K562 treated with DMSO at 1 percent for 48 hours (cell line): ENCODE measurements around the gene LRRC34. TPM values are rescaled to one million over a fixed set of nuclear protein-coding genes. Genes with fewer than 3 reads are reported as not detected.

ENCODE experiments used
- total RNA-seq: library from RNA; unstranded; fragments of 300-600 nt; gene quantifications from 2 replicates; pipeline ENCODE4 v1.2.3, GENCODE V29; 2022; ENCODE audit warnings: low replicate concordance; ENCODE audit errors: extremely low read depth

Gene LRRC34, protein sequence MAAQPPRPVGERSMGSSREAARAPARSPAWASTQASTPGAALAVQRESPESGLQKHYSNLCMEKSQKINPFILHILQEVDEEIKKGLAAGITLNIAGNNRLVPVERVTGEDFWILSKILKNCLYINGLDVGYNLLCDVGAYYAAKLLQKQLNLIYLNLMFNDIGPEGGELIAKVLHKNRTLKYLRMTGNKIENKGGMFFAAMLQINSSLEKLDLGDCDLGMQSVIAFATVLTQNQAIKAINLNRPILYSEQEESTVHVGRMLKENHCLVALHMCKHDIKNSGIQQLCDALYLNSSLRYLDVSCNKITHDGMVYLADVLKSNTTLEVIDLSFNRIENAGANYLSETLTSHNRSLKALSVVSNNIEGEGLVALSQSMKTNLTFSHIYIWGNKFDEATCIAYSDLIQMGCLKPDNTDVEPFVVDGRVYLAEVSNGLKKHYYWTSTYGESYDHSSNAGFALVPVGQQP
- not detected in 2 replicates for total RNA-seq

DNA sequence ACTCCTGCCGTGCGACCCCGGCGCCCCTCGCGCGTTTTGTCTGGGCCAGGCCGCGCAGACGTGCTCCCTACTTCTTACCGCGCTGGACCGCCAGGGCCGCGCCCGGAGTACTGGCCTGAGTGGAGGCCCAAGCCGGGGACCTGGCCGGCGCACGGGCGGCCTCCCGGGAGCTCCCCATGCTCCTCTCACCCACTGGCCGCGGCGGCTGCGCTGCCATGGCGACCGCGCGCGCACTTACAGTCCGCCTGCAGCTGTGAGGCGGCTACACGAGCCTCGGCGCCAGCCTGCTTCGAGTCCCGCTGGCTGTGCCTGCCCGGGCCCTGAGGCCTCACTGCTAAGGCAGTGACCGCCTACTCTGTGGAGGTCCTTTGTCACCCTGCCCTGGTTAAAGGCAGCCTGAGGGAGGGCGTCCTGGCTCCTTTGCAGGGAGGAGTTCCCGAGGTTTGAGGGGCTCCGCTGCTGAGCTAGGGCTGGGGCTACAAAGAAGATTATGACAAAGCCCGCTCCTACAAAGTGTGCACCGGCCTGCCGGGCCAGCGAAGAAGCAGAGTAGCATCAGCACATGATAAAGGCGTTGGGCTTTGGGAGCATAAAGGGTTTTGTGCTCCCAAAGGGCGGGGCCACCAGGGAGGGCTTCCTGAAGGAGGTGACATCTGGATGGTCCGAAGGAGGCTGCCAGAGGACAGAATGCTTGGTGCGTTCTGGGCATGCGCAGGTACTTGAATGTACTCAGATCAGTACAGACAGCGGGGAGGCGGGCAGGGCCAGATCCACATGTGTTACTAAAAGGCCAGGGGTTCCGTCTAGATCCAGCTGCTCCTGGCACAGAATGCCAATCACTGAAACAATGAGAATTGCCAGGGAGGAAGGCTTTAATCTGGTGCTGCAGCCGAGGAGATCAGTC, at the start of gene LRRC34, which contains the start of gene LRRIQ4:
Gene LRRC34, minus strand, starts transcription at position 573 of the 904 bp plus-strand sequence. Its CDS starts 356 bp downstream, at position 217.
Gene LRRIQ4, plus strand, starts transcription at position 539 of the 904 bp plus-strand sequence. CDS start 9,052 bp downstream, outside the sequence.

DNA sequence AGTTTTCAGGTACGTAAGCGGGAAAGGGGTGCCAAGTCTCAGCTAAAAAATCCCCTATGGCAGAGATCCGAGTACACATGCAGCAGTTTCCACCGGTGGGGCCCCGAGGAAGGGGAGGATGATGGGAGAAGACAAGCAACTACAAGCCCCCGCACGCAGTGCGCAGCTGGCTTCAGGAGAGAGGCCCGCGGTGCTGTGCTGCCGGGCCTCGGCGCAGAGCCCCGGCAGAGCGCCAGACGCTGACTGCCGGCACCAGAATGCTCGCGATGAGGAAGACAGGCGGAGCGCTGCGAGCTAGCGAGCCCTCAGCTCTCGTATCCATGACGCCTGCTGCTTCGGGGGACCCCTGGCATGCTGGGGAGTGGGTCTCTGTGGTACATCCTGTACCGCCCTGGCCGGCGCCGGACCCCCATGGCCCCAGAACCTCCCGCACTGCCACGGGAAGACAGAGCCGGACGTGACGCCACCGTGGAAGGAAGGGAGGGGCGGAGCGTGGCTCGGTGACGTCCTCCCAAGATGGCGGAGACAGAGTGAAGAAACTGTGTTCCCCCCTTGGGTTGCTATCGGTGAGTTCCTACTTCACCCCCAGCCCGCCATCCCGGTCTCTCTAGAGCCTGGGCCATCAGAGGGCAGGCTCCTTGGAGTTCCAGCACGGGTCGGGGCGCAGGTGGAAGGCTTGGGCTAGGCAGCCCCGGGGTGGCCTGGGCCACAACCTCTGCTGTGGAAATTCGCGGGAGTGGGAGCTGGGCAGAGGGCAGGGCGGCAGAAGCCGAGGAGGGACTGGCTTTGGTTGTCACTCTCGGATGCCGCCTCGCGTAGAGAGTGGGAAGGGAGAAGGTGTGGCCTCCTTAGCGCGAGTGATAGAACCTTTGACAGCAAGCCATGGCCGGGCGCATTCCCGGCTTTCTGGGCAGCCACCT, 39.5 kb downstream of the LRRC34 start, which contains the start of gene MYNN:
Gene MYNN, plus strand, starts transcription at position 500 of the 920 bp plus-strand sequence. CDS start 900 bp downstream, outside the sequence.

DNA sequence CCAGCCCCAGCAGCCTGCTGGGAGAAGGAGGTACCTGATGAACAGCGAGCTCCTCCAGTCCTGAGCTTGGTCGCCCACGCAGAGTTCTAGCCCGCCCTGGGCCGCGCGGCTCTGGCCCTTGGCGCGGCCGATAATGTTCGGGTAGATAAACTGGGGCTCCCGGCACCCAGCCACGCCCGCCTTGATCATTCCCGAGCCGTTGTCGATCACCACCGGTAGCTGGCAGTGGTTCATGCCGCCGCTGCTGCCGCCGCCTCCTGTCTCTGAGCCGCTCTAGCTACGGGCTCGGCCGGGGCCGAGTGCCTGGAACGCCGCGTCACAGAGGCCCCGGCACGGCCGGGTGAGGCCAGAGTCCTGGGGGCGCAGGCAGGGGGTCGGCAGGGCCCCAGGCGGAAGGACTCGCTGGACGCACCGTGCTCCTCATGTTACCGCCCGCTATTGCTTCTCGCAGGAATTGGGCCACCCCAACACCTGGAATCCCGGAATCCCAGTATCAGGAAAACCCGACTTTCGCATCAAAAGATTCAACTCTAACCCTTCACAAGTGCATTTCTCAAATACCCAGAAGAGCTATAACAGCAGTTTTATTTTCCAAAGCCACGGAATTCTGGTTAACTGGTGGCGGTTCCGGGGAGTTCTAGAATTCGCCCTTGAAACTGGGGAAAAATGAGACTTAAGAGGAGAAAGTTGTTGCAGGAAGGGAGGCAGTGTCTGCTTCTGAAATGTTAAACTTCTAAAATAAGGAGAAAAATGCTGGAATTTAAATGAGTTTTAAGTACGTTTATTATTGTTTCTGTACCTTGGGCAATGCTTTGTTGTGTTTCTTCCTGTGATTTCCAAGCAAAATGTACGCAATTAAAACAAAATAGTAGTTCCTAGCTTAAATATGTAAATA, 43.2 kb downstream of the LRRC34 start, which contains the start of gene ACTRT3:
Gene ACTRT3, minus strand, starts transcription at position 275 of the 895 bp plus-strand sequence. Its CDS starts 41 bp downstream, at position 234.

DNA sequence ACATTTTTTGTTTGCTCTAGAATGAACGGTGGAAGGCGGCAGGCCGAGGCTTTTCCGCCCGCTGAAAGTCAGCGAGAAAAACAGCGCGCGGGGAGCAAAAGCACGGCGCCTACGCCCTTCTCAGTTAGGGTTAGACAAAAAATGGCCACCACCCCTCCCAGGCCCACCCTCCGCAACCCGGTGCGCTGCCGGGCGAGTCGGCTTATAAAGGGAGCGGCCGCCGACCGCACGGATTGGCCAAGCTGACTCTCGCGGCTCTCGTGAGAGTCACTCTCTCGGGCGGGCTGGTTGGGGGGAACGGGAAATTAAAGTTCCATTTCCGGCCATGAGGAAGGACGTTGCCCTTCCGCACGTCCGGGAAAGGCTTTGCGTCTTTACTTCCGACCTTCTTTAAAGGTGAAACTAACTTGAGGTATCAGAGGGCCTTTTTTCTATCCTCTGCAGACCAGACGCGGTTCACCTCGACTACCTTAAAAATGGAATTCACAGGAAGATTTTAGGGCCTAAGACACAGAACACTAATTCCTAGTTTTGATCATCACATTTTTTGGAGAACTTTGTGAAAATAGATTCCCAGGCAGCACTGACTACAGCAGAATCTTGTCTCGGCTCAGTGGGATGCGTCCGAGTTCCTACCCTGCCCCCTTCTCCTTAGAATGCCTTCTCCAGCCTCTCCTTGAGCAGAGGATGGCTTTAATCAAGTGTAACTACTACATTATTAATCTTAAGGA, 47.7 kb downstream of the LRRC34 start, which contains the start of gene TERC:
Gene TERC, minus strand, starts transcription at position 179 of the 731 bp plus-strand sequence.

Other genes starting within 250 kb of the LRRC34 start
- gene MECOM, start 149.2 kb downstream of the LRRC34 start, total RNA-seq = not detected in 2 replicates
- not detected in 2 replicates for gene TERC, start 47.8 kb downstream of the LRRC34 start, total RNA-seq
- not detected in 2 replicates for gene ACTRT3, start 43.3 kb downstream of the LRRC34 start, total RNA-seq
- not detected in 2 replicates for gene MYNN, start 39.5 kb downstream of the LRRC34 start, total RNA-seq
- gene LRRIQ4, start within 50 bp of the LRRC34 start, total RNA-seq = not detected in 2 replicates
- gene LRRC31, start 57.0 kb upstream of the LRRC34 start, total RNA-seq = not detected in 2 replicates
- gene SAMD7, start 98.7 kb upstream of the LRRC34 start, total RNA-seq = not detected in 2 replicates
- not detected in 2 replicates for gene SEC62, start 153.9 kb upstream of the LRRC34 start, total RNA-seq
- not detected in 2 replicates for gene GPR160, start 225.1 kb upstream of the LRRC34 start, total RNA-seq